Stimulated activated naive CD4-positive, alpha-beta T cell treated with Interleukin-2 at 50 U/mL for 16 hours (primary cell): ENCODE results near the gene NSD2.
A peak's percentile ranks its signal among the peaks of the same experiment; 100 is the strongest.
"Not testable (repeated sequence)": the region's sequence is repeated elsewhere in the genome, so short reads cannot be mapped to it uniquely, and the experiment has no call there.

ENCODE experiments used
- DNase-seq: peaks from one replicate; lab custom pipeline; 2025; lab: John Stamatoyannopoulos, UW

NSD2 gene

GRCh38 chr4:1870578-1871443, at the start of gene NSD2:
Gene NSD2, plus strand, starts transcription at chr4:1871393. Its CDS starts 29,262 bp downstream, at chr4:1900655.
- peak; percentile 84 for DNase-seq

- no peak for DNase-seq
These were observed 49.3 kb upstream of the NSD2 start for GRCh38 chr4:1821679-1822567.

GRCh38 chr4:1822568-1823544, 48.3 kb upstream of the NSD2 start:
- DNase-seq, result no peak

GRCh38 chr4:1823545-1823932, 47.7 kb upstream of the NSD2 start:
- DNase-seq, result no peak

- no peak for DNase-seq
These were observed 46.4 kb upstream of the NSD2 start for GRCh38 chr4:1824746-1825145.

GRCh38 chr4:1825326-1825725, 45.9 kb upstream of the NSD2 start:
- no peak for DNase-seq

GRCh38 chr4:1826531-1827350, 44.5 kb upstream of the NSD2 start:
- DNase-seq, result no peak

GRCh38 chr4:1830234-1830633, 41.0 kb upstream of the NSD2 start:
- DNase-seq, result no peak

GRCh38 chr4:1830642-1831228, 40.5 kb upstream of the NSD2 start:
- no peak for DNase-seq

- no peak for DNase-seq
These were observed 39.9 kb upstream of the NSD2 start for GRCh38 chr4:1831331-1831730.

- no peak for DNase-seq
These were observed 38.5 kb upstream of the NSD2 start for GRCh38 chr4:1832690-1833089.

- DNase-seq, result no peak
These were observed 37.7 kb upstream of the NSD2 start for GRCh38 chr4:1833307-1834046.

GRCh38 chr4:1834047-1834775, 37.0 kb upstream of the NSD2 start:
- no peak for DNase-seq

GRCh38 chr4:1835836-1836235, 35.4 kb upstream of the NSD2 start:
- not testable (repeated sequence) for DNase-seq

GRCh38 chr4:1836650-1837049, 34.5 kb upstream of the NSD2 start:
- DNase-seq, result no peak

- DNase-seq, result no peak
These were observed 34.1 kb upstream of the NSD2 start for GRCh38 chr4:1837069-1837468.

GRCh38 chr4:1839282-1839681, 31.9 kb upstream of the NSD2 start:
- DNase-seq, result no peak

- DNase-seq, result no peak
These were observed 29.8 kb upstream of the NSD2 start for GRCh38 chr4:1841201-1841886.

- no peak for DNase-seq
These were observed 29.3 kb upstream of the NSD2 start for GRCh38 chr4:1841887-1842210.
